Activated CD8-positive, alpha-beta memory T cell treated with anti-CD3 and anti-CD28 coated beads, Interleukin-2, amount 50 U/mL, for 4 hours (primary cell): Measurements from ENCODE around the gene TOLLIP.
A peak's percentile ranks its signal among the peaks of the same experiment; 100 is the strongest.

ENCODE experiments used
- DNase-seq: peaks from one replicate; pipeline ENCODE4 v3.0.0-alpha.2; 2020

The TOLLIP gene

GRCh38 chr11:1310318-1310687 is 871 bp upstream of the TOLLIP start:
- DNase-seq, result no peak

- peak; percentile 34 for DNase-seq
These were observed 512 bp downstream of the TOLLIP start for GRCh38 chr11:1308743-1309497.

- no peak for DNase-seq
These were observed 1.3 kb downstream of the TOLLIP start for GRCh38 chr11:1307998-1308742.

GRCh38 chr11:1307163-1307870 is 2.1 kb downstream of the TOLLIP start:
- no peak for DNase-seq

GRCh38 chr11:1306186-1307162 is 3.0 kb downstream of the TOLLIP start:
- no peak for DNase-seq

- no peak for DNase-seq
These were observed 3.9 kb downstream of the TOLLIP start for GRCh38 chr11:1305501-1306056.

GRCh38 chr11:1305063-1305495 is 4.4 kb downstream of the TOLLIP start:
- DNase-seq, result no peak

- DNase-seq, result no peak
These were observed 5.1 kb downstream of the TOLLIP start for GRCh38 chr11:1304380-1304779.

GRCh38 chr11:1303973-1304372 is 5.5 kb downstream of the TOLLIP start:
- DNase-seq, result no peak

- DNase-seq, result no peak
These were observed 6.2 kb downstream of the TOLLIP start for GRCh38 chr11:1303126-1303821.

- no peak for DNase-seq
These were observed 6.8 kb downstream of the TOLLIP start for GRCh38 chr11:1302461-1303125.

GRCh38 chr11:1302041-1302460 is 7.4 kb downstream of the TOLLIP start:
- DNase-seq, result no peak

GRCh38 chr11:1301220-1302000 is 8.0 kb downstream of the TOLLIP start:
- DNase-seq, result no peak

GRCh38 chr11:1300569-1301187 is 8.8 kb downstream of the TOLLIP start:
- DNase-seq, result no peak

- DNase-seq, result no peak
These were observed 9.3 kb downstream of the TOLLIP start for GRCh38 chr11:1300121-1300520.

GRCh38 chr11:1299621-1300020 is 9.8 kb downstream of the TOLLIP start:
- DNase-seq, result no peak

- no peak for DNase-seq
These were observed 10.5 kb downstream of the TOLLIP start for GRCh38 chr11:1298695-1299492.

- no peak for DNase-seq
These were observed 11.6 kb downstream of the TOLLIP start for GRCh38 chr11:1297576-1298473.
